Measurements from ENCODE around the gene BCL2L14. TPM values are rescaled to one million over a fixed set of nuclear protein-coding genes. Genes with fewer than 3 reads are reported as not detected.
A peak's percentile ranks its signal among the peaks of the same experiment; 100 is the strongest.

Gene BCL2L14
- 9.4 TPM for total RNA-seq (ENCODE audit: insufficient read depth, low replicate concordance)

GRCh38 chr12:12070674-12071656, at the start of gene BCL2L14:
Gene BCL2L14 (plus strand): TSS chr12:12070939. CDS start chr12:12079306, 8,367 bp downstream.
- DNase-seq (ENCODE audit: low spot score): no peak

GRCh38 chr12:12022306-12022936, 48.3 kb upstream of the BCL2L14 start:
- DNase-seq (ENCODE audit: low spot score): no peak

- DNase-seq (ENCODE audit: low spot score): no peak
Observed at GRCh38 chr12:12023456-12023855, 47.3 kb upstream of the BCL2L14 start.

GRCh38 chr12:12024911-12025682, 45.6 kb upstream of the BCL2L14 start:
- DNase-seq (ENCODE audit: low spot score): no peak

- no peak for DNase-seq (ENCODE audit: low spot score)
Observed at GRCh38 chr12:12025799-12026386, 44.8 kb upstream of the BCL2L14 start.

GRCh38 chr12:12028668-12029402, 41.9 kb upstream of the BCL2L14 start:
- no peak for DNase-seq (ENCODE audit: low spot score)

GRCh38 chr12:12029653-12030052, 41.1 kb upstream of the BCL2L14 start:
- DNase-seq (ENCODE audit: low spot score): no peak

- DNase-seq (ENCODE audit: low spot score): no peak
Observed at GRCh38 chr12:12032260-12032791, 38.4 kb upstream of the BCL2L14 start.

GRCh38 chr12:12032851-12033797, 37.6 kb upstream of the BCL2L14 start:
- DNase-seq (ENCODE audit: low spot score): peak; percentile 91

- no peak for DNase-seq (ENCODE audit: low spot score)
Observed at GRCh38 chr12:12033824-12034223, 36.9 kb upstream of the BCL2L14 start.

- DNase-seq (ENCODE audit: low spot score): no peak
Observed at GRCh38 chr12:12034344-12034743, 36.4 kb upstream of the BCL2L14 start.

GRCh38 chr12:12035229-12035628, 35.5 kb upstream of the BCL2L14 start:
- DNase-seq (ENCODE audit: low spot score): no peak

- no peak for DNase-seq (ENCODE audit: low spot score)
Observed at GRCh38 chr12:12036901-12037300, 33.8 kb upstream of the BCL2L14 start.

GRCh38 chr12:12039897-12040296, 30.8 kb upstream of the BCL2L14 start:
- DNase-seq (ENCODE audit: low spot score): no peak

GRCh38 chr12:12046401-12046800, 24.3 kb upstream of the BCL2L14 start:
- DNase-seq (ENCODE audit: low spot score): peak; percentile 49

- DNase-seq (ENCODE audit: low spot score): no peak
Observed at GRCh38 chr12:12047682-12048081, 23.1 kb upstream of the BCL2L14 start.

GRCh38 chr12:12048266-12048665, 22.5 kb upstream of the BCL2L14 start:
- DNase-seq (ENCODE audit: low spot score): no peak

- DNase-seq (ENCODE audit: low spot score): no peak
Observed at GRCh38 chr12:12048714-12049113, 22.0 kb upstream of the BCL2L14 start.

- no peak for DNase-seq (ENCODE audit: low spot score)
Observed at GRCh38 chr12:12051668-12052067, 19.1 kb upstream of the BCL2L14 start.
